WTC11 (cell line): ENCODE results near the gene AGAP1. TPM values are rescaled to one million over a fixed set of nuclear protein-coding genes. Genes with fewer than 3 reads are reported as not detected.
A peak's percentile ranks its signal among the peaks of the same experiment; 100 is the strongest.

ENCODE experiments used
- ARID4B ChIP-seq: sonication (generic); formaldehyde crosslinking; IDR thresholded peaks from 2 replicates; pipeline ENCODE4 v1.8.0; 2023; ENCODE audit warnings: missing genetic modification reagents, mild to moderate bottlenecking, borderline replicate concordance
- CREM ChIP-seq: sonication (generic); formaldehyde crosslinking; IDR thresholded peaks from 2 replicates; pipeline ENCODE4 v1.8.1; 2022; ENCODE audit warnings: mild to moderate bottlenecking, missing genetic modification reagents, moderate library complexity
- E2F1 ChIP-seq: sonication (generic); formaldehyde crosslinking; IDR thresholded peaks from 2 replicates; pipeline ENCODE4 v1.8.0; 2022; ENCODE audit warnings: mild to moderate bottlenecking, missing genetic modification reagents
- ETV6 ChIP-seq: sonication (generic); formaldehyde crosslinking; IDR thresholded peaks from 2 replicates; pipeline ENCODE4 v1.8.1; 2022; ENCODE audit warnings: mild to moderate bottlenecking, missing genetic modification reagents
- FOXP4 ChIP-seq: sonication (generic); formaldehyde crosslinking; IDR thresholded peaks from 2 replicates; pipeline ENCODE4 v1.8.0; 2022; ENCODE audit warnings: mild to moderate bottlenecking, missing genetic modification reagents
- GABPB1 ChIP-seq: sonication (generic); formaldehyde crosslinking; IDR thresholded peaks from 2 replicates; pipeline ENCODE4 v1.8.1; 2023; ENCODE audit warnings: mild to moderate bottlenecking, missing genetic modification reagents
- HMGXB4 ChIP-seq: sonication (generic); formaldehyde crosslinking; IDR thresholded peaks from 2 replicates; pipeline ENCODE4 v1.8.1; 2023; ENCODE audit warnings: mild to moderate bottlenecking, moderate library complexity, missing genetic modification reagents
- JUN ChIP-seq: sonication (generic); formaldehyde crosslinking; IDR thresholded peaks from 2 replicates; pipeline ENCODE4 v1.8.0; 2023; ENCODE audit warnings: mild to moderate bottlenecking, missing genetic modification reagents
- NFE2L1 ChIP-seq: sonication (generic); formaldehyde crosslinking; IDR thresholded peaks from 2 replicates; pipeline ENCODE4 v1.8.1; 2023; ENCODE audit warnings: missing genetic modification reagents
- PREB ChIP-seq: sonication (generic); formaldehyde crosslinking; IDR thresholded peaks from 2 replicates; pipeline ENCODE4 v1.8.1; 2022; ENCODE audit warnings: mild to moderate bottlenecking, missing genetic modification reagents, moderate library complexity, borderline replicate concordance
- RELA ChIP-seq: sonication (generic); formaldehyde crosslinking; IDR thresholded peaks from 2 replicates; pipeline ENCODE4 v1.8.1; 2022; ENCODE audit warnings: missing genetic modification reagents, mild to moderate bottlenecking, borderline replicate concordance
- TEAD4 ChIP-seq: sonication (generic); formaldehyde crosslinking; IDR thresholded peaks from 2 replicates; pipeline ENCODE4 v1.8.0; 2022; ENCODE audit warnings: mild to moderate bottlenecking, missing genetic modification reagents
- ZNF138 ChIP-seq: sonication (generic); formaldehyde crosslinking; conservative IDR thresholded peaks from 2 replicates; pipeline ENCODE4 v1.8.1; 2022; ENCODE audit warnings: mild to moderate bottlenecking, moderate library complexity, missing genetic modification reagents
- total RNA-seq: library from RNA; stranded (reverse); gene quantifications from 3 replicates; pipeline ENCODE4 v1.2.3, GENCODE V29; 2021

AGAP1 gene
- total RNA-seq, 1 experiment from 2014 or later = 49.3 TPM

GRCh38 chr2:235669983-235670962 is 176.4 kb downstream of the AGAP1 start (continued):
- TF ChIP-seq PREB (CRISPR knock-in tag) (no peak), NFE2L1 (no peak), JUN (CRISPR knock-in tag) (no peak), TEAD4 (CRISPR knock-in tag) (no peak), GABPB1 (CRISPR knock-in tag) (no peak), ZNF138 (CRISPR knock-in tag) (no peak), HMGXB4 (CRISPR knock-in tag) (peak; percentile 77), FOXP4 (no peak), ARID4B (CRISPR knock-in tag) (no peak), CREM (no peak), ETV6 (CRISPR knock-in tag) (0 out of 2 replicates have a peak, but pooled peaks have one; percentile 20), RELA (no peak), E2F1 (CRISPR knock-in tag) (no peak)
